Subcutaneous adipose tissue (tissue), 4 donors: ENCODE results near the gene AGAP3. TPM values are rescaled to one million over a fixed set of nuclear protein-coding genes. Genes with fewer than 3 reads are reported as not detected.

ENCODE experiments used
- CTCF ChIP-seq: fragments of 450-650 bp; IDR thresholded peaks from one replicate; pipeline ENCODE4 v1.5.1; 2016; ENCODE audit warnings: low read depth, mild to moderate bottlenecking, control low read depth, antibody characterized with exemption, moderate library complexity
- total RNA-seq, 4 donors: library from RNA; depleted of rRNA; stranded (reverse); fragments of >200 nt; gene quantifications; one replicate each; pipeline ENCODE4 v1.1.0, GENCODE V29; 2016

The AGAP3 gene
- total RNA-seq, 4 donors from 2014 or later = 54.4 to 86.7 (median 62.7) TPM

- no peak for TF ChIP-seq CTCF
These were observed 57.2 kb downstream of the AGAP3 start for GRCh38 chr7:151143261-151144015.

GRCh38 chr7:151144387-151144786 lies 58.1 kb downstream of the AGAP3 start:
- no peak for TF ChIP-seq CTCF

GRCh38 chr7:151146761-151147160 lies 60.5 kb downstream of the AGAP3 start:
- no peak for TF ChIP-seq CTCF

- TF ChIP-seq CTCF = no peak
These were observed 62.3 kb downstream of the AGAP3 start for GRCh38 chr7:151148319-151149259.

- no peak for TF ChIP-seq CTCF
These were observed 64.1 kb downstream of the AGAP3 start for GRCh38 chr7:151150388-151150787.

GRCh38 chr7:151152643-151153513 lies 66.6 kb downstream of the AGAP3 start:
- no peak for TF ChIP-seq CTCF
